ENCODE measurements around the gene IFI16.
A peak's percentile ranks its signal among the peaks of the same experiment; 100 is the strongest.

The IFI16 gene

GRCh38 chr1:158969166-158969565 is 40.5 kb upstream of the IFI16 start:
- Histone ChIP-seq H2AFZ (ENCODE audit: low read length) (no peak overlapping the region), H3K9me2 (replicated peaks; ENCODE audit: insufficient read depth, low read length) (no peaks in the 10 kb centered on the region), H3K4me3 (ENCODE audit: low read length) (no peak overlapping the region), H3K9me3 (replicated peaks; ENCODE audit: insufficient read depth, low read length) (no peaks in the 10 kb centered on the region), H3K36me3 (replicated peaks; ENCODE audit: insufficient read depth, low read length) (no peaks in the 10 kb centered on the region), H3K27me3 (replicated peaks; ENCODE audit: insufficient read depth, low read length) (no peaks in the 10 kb centered on the region), H3K27ac (ENCODE audit: low read length) (no peak overlapping the region), H3K4me1 (ENCODE audit: low read length) (no peaks in the 10 kb centered on the region), H3K9ac (ENCODE audit: low read length) (no peak overlapping the region), H3K4me2 (ENCODE audit: low read depth, low read length) (no peak overlapping the region), H3F3A (ENCODE audit: insufficient read depth, low read length) (no peaks in the 10 kb centered on the region), H3K79me2 (ENCODE audit: low read length) (no peaks in the 10 kb centered on the region), H4K20me1 (ENCODE audit: insufficient read depth, low read length) (no peaks in the 10 kb centered on the region)
- no peak for TF ChIP-seq EZH2 (optimal IDR thresholded peaks at IDR 0.05; ENCODE audit: low read depth, low read length)
- TF ChIP-seq EZH2phosphoT487 (IDR thresholded peaks at IDR 0.05; ENCODE audit: low read length), result no peak
- no peak for TF ChIP-seq CTCF (IDR thresholded peaks at IDR 0.05; ENCODE audit: low read length)
- DNase-seq, result no peak

GRCh38 chr1:158969855-158970254 is 39.9 kb upstream of the IFI16 start:
- Histone ChIP-seq H3K4me2 (ENCODE audit: low read depth, low read length) (no peak overlapping the region), H3K4me3 (ENCODE audit: low read length) (no peak overlapping the region), H2AFZ (ENCODE audit: low read length) (no peak overlapping the region), H3K27ac (ENCODE audit: low read length) (no peak overlapping the region), H3K9me3 (replicated peaks; ENCODE audit: insufficient read depth, low read length) (no peaks in the 10 kb centered on the region), H3K9ac (ENCODE audit: low read length) (no peak overlapping the region), H3K79me2 (ENCODE audit: low read length) (no peaks in the 10 kb centered on the region), H3K27me3 (replicated peaks; ENCODE audit: insufficient read depth, low read length) (no peaks in the 10 kb centered on the region), H3K9me2 (replicated peaks; ENCODE audit: insufficient read depth, low read length) (no peaks in the 10 kb centered on the region), H3K4me1 (ENCODE audit: low read length) (no peaks in the 10 kb centered on the region), H4K20me1 (ENCODE audit: insufficient read depth, low read length) (no peaks in the 10 kb centered on the region), H3F3A (ENCODE audit: insufficient read depth, low read length) (no peaks in the 10 kb centered on the region), H3K36me3 (replicated peaks; ENCODE audit: insufficient read depth, low read length) (no peaks in the 10 kb centered on the region)
- TF ChIP-seq CTCF (IDR thresholded peaks at IDR 0.05; ENCODE audit: low read length) (no peak), EZH2 (optimal IDR thresholded peaks at IDR 0.05; ENCODE audit: low read depth, low read length) (no peak), EZH2phosphoT487 (IDR thresholded peaks at IDR 0.05; ENCODE audit: low read length) (no peak)
- no peak for DNase-seq

- Histone ChIP-seq H3K4me3 (ENCODE audit: low read length) (no peak overlapping the region), H3K27me3 (replicated peaks; ENCODE audit: insufficient read depth, low read length) (no peaks in the 10 kb centered on the region), H3K9me3 (replicated peaks; ENCODE audit: insufficient read depth, low read length) (no peaks in the 10 kb centered on the region), H3K79me2 (ENCODE audit: low read length) (no peaks in the 10 kb centered on the region), H3K4me1 (ENCODE audit: low read length) (no peaks in the 10 kb centered on the region), H3K36me3 (replicated peaks; ENCODE audit: insufficient read depth, low read length) (no peaks in the 10 kb centered on the region), H4K20me1 (ENCODE audit: insufficient read depth, low read length) (no peaks in the 10 kb centered on the region), H3K4me2 (ENCODE audit: low read depth, low read length) (no peak overlapping the region), H3K27ac (ENCODE audit: low read length) (no peak overlapping the region), H3F3A (ENCODE audit: insufficient read depth, low read length) (no peaks in the 10 kb centered on the region), H3K9me2 (replicated peaks; ENCODE audit: insufficient read depth, low read length) (no peaks in the 10 kb centered on the region), H3K9ac (ENCODE audit: low read length) (no peak overlapping the region), H2AFZ (ENCODE audit: low read length) (no peak overlapping the region)
- DNase-seq, result peak; percentile 43
- TF ChIP-seq CTCF (IDR thresholded peaks at IDR 0.05; ENCODE audit: low read length) (peak; percentile 40), EZH2 (optimal IDR thresholded peaks at IDR 0.05; ENCODE audit: low read depth, low read length) (no peak)
Measured at GRCh38 chr1:158972841-158973240, 36.9 kb upstream of the IFI16 start.
